Measurements from ENCODE around the gene RNF4. TPM values are rescaled to one million over a fixed set of nuclear protein-coding genes. Genes with fewer than 3 reads are reported as not detected.

Gene RNF4
- total RNA-seq, 6 experiments from 2014 or later, result 16.2 to 22.5 (median 18.0) TPM

GRCh38 chr4:2432004-2432403 lies 36.9 kb upstream of the RNF4 start:
- Histone ChIP-seq H3K4me1 (no peaks in the 10 kb centered on the region), H3K27me3 (no peaks in the 10 kb centered on the region), H3K4me3 (no peak overlapping the region), H3K9me3 (peaks cover 0 to 4% (median 0%) of the 10 kb centered on the region in 4 donors), H3K27ac (no peak overlapping the region), H3K36me3 (no peaks in the 10 kb centered on the region)
- intact Hi-C loops (cut with DNase I), result no loop called here
- no peak for DNase-seq
- no peak for ATAC-seq
- no peak for TF ChIP-seq CTCF (IDR thresholded peaks at IDR 0.05)
- TF ChIP-seq POLR2A (IDR thresholded peaks at IDR 0.05), result no peak

- Histone ChIP-seq H3K9me3 (peaks cover 0 to 4% (median 0%) of the 10 kb centered on the region in 4 donors), H3K27ac (no peak overlapping the region), H3K4me3 (no peak overlapping the region), H3K27me3 (no peaks in the 10 kb centered on the region), H3K4me1 (no peaks in the 10 kb centered on the region), H3K36me3 (no peaks in the 10 kb centered on the region)
- ATAC-seq (no peak), DNase-seq (peak in 1 of 3 donors; percentile 51)
- no CpG with 5 or more reads among the region's 20 CpGs for WGBS (ENCODE audit: insufficient coverage, low coverage, low lambda C conversion rate, missing lambda C conversion rate)
- no peak for TF ChIP-seq POLR2A (IDR thresholded peaks at IDR 0.05)
- TF ChIP-seq CTCF (IDR thresholded peaks at IDR 0.05), result no peak
- intact Hi-C loops (cut with DNase I), result no loop called here
These were observed 35.8 kb upstream of the RNF4 start for GRCh38 chr4:2432991-2433530.

- Histone ChIP-seq H3K4me1 (no peaks in the 10 kb centered on the region), H3K27ac (no peak overlapping the region), H3K27me3 (no peaks in the 10 kb centered on the region), H3K4me3 (no peak overlapping the region), H3K36me3 (no peaks in the 10 kb centered on the region), H3K9me3 (peaks cover 0 to 4% (median 0%) of the 10 kb centered on the region in 4 donors)
- 0% methylated on average over 1 of the region's 29 CpGs for WGBS (ENCODE audit: insufficient coverage, low coverage, low lambda C conversion rate, missing lambda C conversion rate)
- intact Hi-C loops (cut with DNase I), result no loop called here
- no peak for ATAC-seq
- TF ChIP-seq POLR2A (IDR thresholded peaks at IDR 0.05) (no peak), CTCF (IDR thresholded peaks at IDR 0.05) (no peak)
- DNase-seq, result peak in 1 of 3 donors; percentile 49
These were observed 35.1 kb upstream of the RNF4 start for GRCh38 chr4:2433609-2434350.

GRCh38 chr4:2434420-2434819 lies 34.5 kb upstream of the RNF4 start:
- no peak for ATAC-seq
- Histone ChIP-seq H3K4me1 (no peaks in the 10 kb centered on the region), H3K4me3 (no peak overlapping the region), H3K27me3 (no peaks in the 10 kb centered on the region), H3K36me3 (no peaks in the 10 kb centered on the region), H3K27ac (no peak overlapping the region), H3K9me3 (peaks cover 0 to 4% (median 0%) of the 10 kb centered on the region in 4 donors)
- intact Hi-C loops (cut with DNase I), result no loop called here
- TF ChIP-seq POLR2A (IDR thresholded peaks at IDR 0.05), result no peak
- no peak for TF ChIP-seq CTCF (IDR thresholded peaks at IDR 0.05)
- no peak for DNase-seq
- WGBS (ENCODE audit: insufficient coverage, low coverage, low lambda C conversion rate, missing lambda C conversion rate), result 40% methylated on average over 3 of the region's 9 CpGs
